GM12872 (cell line): ENCODE results near the gene SOWAHA.
A peak's percentile ranks its signal among the peaks of the same experiment; 100 is the strongest.

ENCODE experiments used
- TF ChIP-seq, protein P1 (sequence below): IDR thresholded peaks from 3 replicates; pipeline ENCODE4 v1.5.1; 2011; ENCODE audit warnings: low read depth, mild to moderate bottlenecking, low read length, moderate library complexity; ENCODE audit not compliant: insufficient read depth

The SOWAHA gene

DNA sequence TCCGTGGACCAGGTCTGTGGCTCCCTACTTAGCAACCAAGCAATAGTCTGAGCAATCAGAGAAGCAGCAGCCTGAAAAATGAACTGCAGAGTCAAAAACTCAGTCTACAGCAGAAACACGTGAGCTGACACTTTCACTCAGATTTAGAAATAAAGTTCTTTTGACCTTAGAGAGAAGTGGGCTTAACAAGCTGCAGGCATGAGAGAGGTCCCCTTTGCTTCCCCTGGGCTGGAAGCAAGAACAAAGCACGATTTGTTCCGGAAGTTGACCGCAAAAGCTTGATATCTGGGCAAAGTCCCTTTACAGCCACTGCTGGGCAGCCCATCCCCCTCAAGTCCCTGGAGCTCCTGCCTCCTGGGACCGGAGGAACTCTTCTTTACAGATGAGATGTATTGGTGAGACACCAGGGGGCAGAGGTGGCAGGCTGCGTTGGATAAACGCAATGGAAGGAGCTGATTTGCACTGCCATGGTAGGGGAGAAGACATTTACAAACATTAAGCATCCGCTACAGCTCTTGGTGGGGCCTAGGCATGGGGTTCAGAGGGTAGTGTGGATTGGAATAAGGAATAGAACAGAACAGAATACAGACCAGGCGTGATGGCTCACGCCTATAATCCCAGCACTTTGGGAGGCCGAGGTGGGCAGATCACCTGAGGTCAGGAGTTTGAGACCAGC lies 5.8 kb upstream of the SOWAHA start:
- TF ChIP-seq, protein P1, sequence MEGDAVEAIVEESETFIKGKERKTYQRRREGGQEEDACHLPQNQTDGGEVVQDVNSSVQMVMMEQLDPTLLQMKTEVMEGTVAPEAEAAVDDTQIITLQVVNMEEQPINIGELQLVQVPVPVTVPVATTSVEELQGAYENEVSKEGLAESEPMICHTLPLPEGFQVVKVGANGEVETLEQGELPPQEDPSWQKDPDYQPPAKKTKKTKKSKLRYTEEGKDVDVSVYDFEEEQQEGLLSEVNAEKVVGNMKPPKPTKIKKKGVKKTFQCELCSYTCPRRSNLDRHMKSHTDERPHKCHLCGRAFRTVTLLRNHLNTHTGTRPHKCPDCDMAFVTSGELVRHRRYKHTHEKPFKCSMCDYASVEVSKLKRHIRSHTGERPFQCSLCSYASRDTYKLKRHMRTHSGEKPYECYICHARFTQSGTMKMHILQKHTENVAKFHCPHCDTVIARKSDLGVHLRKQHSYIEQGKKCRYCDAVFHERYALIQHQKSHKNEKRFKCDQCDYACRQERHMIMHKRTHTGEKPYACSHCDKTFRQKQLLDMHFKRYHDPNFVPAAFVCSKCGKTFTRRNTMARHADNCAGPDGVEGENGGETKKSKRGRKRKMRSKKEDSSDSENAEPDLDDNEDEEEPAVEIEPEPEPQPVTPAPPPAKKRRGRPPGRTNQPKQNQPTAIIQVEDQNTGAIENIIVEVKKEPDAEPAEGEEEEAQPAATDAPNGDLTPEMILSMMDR = 0 out of 3 replicates have a peak, but pooled peaks have one; percentile 26

DNA sequence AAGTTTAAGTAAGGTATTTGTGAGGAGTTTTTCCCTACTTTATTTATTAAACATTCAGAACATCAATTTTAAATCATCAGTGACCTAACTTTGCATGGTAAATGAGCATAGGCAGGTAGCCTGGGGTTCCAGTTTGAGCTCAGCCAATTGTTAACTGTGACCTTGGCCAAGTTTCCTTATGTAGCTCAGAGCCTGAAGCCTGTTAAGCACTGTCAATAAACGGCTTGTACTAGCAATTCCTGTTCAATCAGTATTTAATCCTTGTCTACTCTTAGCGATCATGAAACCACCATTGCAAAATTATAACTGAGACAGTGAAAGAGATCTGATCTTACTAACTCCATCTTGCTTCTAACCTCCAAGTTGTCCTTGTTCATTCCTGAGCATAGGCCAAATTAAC lies 4.7 kb upstream of the SOWAHA start:
- TF ChIP-seq, protein P1 = no peak

DNA sequence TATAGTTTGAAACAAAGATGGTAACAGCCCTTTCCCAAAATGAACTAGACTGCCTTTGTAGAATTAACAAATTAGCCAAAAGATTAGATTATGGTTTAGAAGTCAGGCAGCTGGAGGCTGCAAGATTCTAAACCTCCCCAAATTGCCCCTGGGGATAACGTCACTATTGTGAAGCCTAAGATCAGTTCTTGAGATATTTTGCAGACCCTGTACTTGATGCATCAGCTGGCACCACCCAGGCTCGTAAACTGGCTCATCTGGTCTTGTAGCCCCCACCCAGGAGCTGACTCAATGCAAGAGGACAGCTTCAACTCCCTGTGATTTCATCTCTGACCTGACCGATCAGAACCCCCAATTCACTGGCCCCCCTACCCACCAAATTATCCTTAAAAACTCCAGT lies 4.2 kb upstream of the SOWAHA start:
- TF ChIP-seq, protein P1 = no peak

DNA sequence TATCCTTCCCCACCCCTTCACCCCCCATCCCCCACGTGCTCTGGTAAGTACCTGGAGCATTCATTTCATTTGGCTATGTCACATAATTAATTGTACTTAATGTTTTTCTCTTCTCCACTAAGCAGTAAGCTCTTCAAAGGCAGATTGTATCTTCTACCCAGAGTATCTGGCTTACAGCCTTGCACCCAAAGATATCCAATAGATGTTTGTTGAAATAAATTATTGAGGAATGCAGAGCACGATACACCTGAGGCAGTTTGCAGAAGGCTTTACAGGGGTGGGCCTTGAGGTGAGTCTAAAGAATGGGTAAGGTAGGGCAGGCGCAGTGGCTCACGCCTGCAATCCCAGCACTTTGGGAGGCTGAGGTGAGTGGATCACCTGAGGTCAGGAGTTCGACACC lies 2.5 kb upstream of the SOWAHA start:
- TF ChIP-seq, protein P1 = no peak

DNA sequence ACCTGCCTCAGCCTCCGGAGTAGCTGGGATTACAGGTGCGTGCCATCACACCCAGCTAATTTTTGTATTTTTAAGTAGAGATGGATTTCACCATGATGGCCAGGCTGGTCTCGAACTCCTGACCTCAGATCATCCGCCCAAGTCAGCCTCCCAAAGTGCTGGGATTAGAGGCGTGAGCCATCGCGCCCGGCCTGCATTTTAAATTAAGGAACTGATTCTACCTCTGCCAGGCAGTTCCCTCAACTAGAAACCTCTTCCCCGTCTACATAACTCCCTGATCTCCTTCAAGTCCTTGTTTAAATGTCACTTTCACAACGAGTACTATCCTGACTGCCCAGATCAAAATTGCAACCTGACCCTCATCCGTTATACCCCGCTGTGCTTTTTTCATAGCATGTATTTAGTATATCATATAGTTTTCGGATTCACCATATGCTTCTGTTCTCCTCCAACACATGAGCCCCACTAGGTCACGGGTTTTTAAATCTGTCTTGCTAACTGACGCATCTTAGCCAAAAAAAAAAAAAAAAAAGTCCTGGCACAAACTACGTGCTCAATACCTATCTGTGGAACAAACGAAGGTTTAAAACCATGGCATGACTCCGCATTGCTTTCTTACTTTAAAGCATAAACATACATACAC lies 858 bp upstream of the SOWAHA start:
- TF ChIP-seq, protein P1 = no peak

DNA sequence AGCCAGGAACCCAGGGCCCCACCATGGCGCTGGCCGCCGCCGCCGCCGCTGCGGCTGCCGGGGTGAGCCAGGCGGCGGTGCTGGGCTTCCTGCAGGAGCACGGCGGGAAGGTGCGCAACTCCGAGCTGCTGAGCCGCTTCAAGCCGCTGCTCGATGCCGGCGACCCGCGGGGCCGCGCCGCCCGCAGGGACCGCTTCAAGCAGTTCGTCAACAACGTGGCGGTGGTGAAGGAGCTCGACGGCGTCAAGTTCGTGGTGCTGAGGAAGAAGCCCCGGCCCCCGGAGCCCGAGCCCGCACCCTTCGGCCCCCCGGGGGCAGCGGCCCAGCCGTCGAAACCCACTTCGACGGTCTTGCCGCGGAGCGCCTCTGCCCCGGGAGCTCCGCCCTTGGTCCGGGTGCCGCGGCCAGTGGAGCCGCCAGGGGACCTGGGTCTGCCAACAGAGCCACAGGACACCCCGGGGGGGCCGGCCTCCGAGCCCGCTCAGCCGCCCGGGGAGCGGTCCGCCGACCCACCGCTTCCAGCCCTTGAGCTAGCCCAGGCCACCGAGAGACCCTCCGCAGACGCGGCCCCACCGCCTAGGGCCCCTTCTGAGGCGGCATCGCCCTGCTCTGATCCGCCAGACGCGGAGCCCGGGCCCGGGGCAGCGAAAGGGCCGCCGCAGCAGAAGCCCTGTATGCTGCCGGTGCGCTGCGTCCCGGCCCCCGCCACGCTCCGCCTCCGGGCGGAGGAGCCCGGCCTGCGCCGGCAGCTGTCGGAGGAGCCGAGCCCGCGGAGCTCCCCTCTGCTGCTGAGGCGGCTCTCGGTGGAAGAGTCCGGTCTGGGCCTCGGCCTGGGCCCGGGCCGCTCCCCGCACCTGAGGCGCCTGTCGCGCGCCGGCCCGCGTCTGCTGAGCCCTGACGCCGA lies 749 bp downstream of the SOWAHA start:
- TF ChIP-seq, protein P1 = no peak
